ENCODE results near the gene MET.

MET gene

GRCh38 chr7:116786791-116787443 lies 114.9 kb downstream of the MET start:
- H3K9ac ChIP-seq (ENCODE audit: low read length in 5 of 5) = no peak overlapping the region
- no peak overlapping the region for H3K27ac ChIP-seq (ENCODE audit: low read depth, low read length)
- no peaks in the 10 kb centered on the region for H3K9me3 ChIP-seq (ENCODE audit: control insufficient read depth in 5 of 5, low read length in 5 of 5)
- peaks cover 0 to 14% (median 4%) of the 10 kb centered on the region in 5 donors for H3K4me1 ChIP-seq (ENCODE audit: control insufficient read depth in 5 of 5, insufficient read depth in 5 of 5, low read length in 5 of 5)
- no peak overlapping the region for H3K4me3 ChIP-seq (ENCODE audit: low read depth in 1 of 5, low read length in 5 of 5)
- no peaks in the 10 kb centered on the region for H3K36me3 ChIP-seq (ENCODE audit: control insufficient read depth in 5 of 5, insufficient read depth in 5 of 5, low read length in 5 of 5)
- no peaks in the 10 kb centered on the region for H3K27me3 ChIP-seq (ENCODE audit: control insufficient read depth in 5 of 5, insufficient read depth in 4 of 5, low read length in 5 of 5)

GRCh38 chr7:116787881-116788280 lies 115.9 kb downstream of the MET start:
- Histone ChIP-seq H3K9me3 (ENCODE audit: control insufficient read depth in 5 of 5, low read length in 5 of 5) (no peaks in the 10 kb centered on the region), H3K4me3 (ENCODE audit: low read depth in 1 of 5, low read length in 5 of 5) (no peak overlapping the region), H3K36me3 (ENCODE audit: control insufficient read depth in 5 of 5, insufficient read depth in 5 of 5, low read length in 5 of 5) (no peaks in the 10 kb centered on the region), H3K9ac (ENCODE audit: low read length in 5 of 5) (no peak overlapping the region), H3K27ac (ENCODE audit: low read depth, low read length) (no peak overlapping the region), H3K4me1 (ENCODE audit: control insufficient read depth in 5 of 5, insufficient read depth in 5 of 5, low read length in 5 of 5) (peaks cover 0 to 4% (median 0%) of the 10 kb centered on the region in 5 donors), H3K27me3 (ENCODE audit: control insufficient read depth in 5 of 5, insufficient read depth in 4 of 5, low read length in 5 of 5) (no peaks in the 10 kb centered on the region)

- H3K4me3 ChIP-seq (ENCODE audit: low read depth in 1 of 5, low read length in 5 of 5) = no peak overlapping the region
- no peak overlapping the region for H3K27ac ChIP-seq (ENCODE audit: low read depth, low read length)
Observed at GRCh38 chr7:116788572-116789197, 116.7 kb downstream of the MET start.

GRCh38 chr7:116790025-116790424 lies 118.0 kb downstream of the MET start:
- Histone ChIP-seq H3K4me3 (ENCODE audit: low read depth in 1 of 5, low read length in 5 of 5) (no peak overlapping the region), H3K4me1 (ENCODE audit: control insufficient read depth in 5 of 5, insufficient read depth in 5 of 5, low read length in 5 of 5) (peaks cover 0 to 4% (median 0%) of the 10 kb centered on the region in 5 donors), H3K27ac (ENCODE audit: low read depth, low read length) (no peak overlapping the region), H3K27me3 (ENCODE audit: control insufficient read depth in 5 of 5, insufficient read depth in 4 of 5, low read length in 5 of 5) (no peaks in the 10 kb centered on the region), H3K36me3 (ENCODE audit: control insufficient read depth in 5 of 5, insufficient read depth in 5 of 5, low read length in 5 of 5) (no peaks in the 10 kb centered on the region), H3K9me3 (ENCODE audit: control insufficient read depth in 5 of 5, low read length in 5 of 5) (no peaks in the 10 kb centered on the region), H3K9ac (ENCODE audit: low read length in 5 of 5) (no peak overlapping the region)

More at GRCh38 chr7:116788572-116789197, 116.7 kb downstream of the MET start:
- H3K9ac ChIP-seq (ENCODE audit: low read length in 5 of 5) = no peak overlapping the region
- no peaks in the 10 kb centered on the region for H3K9me3 ChIP-seq (ENCODE audit: control insufficient read depth in 5 of 5, low read length in 5 of 5)
- peaks cover 0 to 4% (median 0%) of the 10 kb centered on the region in 5 donors for H3K4me1 ChIP-seq (ENCODE audit: control insufficient read depth in 5 of 5, insufficient read depth in 5 of 5, low read length in 5 of 5)
- no peaks in the 10 kb centered on the region for H3K36me3 ChIP-seq (ENCODE audit: control insufficient read depth in 5 of 5, insufficient read depth in 5 of 5, low read length in 5 of 5)
- H3K27me3 ChIP-seq (ENCODE audit: control insufficient read depth in 5 of 5, insufficient read depth in 4 of 5, low read length in 5 of 5) = no peaks in the 10 kb centered on the region

- Histone ChIP-seq H3K4me1 (ENCODE audit: control insufficient read depth in 5 of 5, insufficient read depth in 5 of 5, low read length in 5 of 5) (peaks cover 0 to 4% (median 0%) of the 10 kb centered on the region in 5 donors), H3K9ac (ENCODE audit: low read length in 5 of 5) (no peak overlapping the region), H3K9me3 (ENCODE audit: control insufficient read depth in 5 of 5, low read length in 5 of 5) (no peaks in the 10 kb centered on the region), H3K36me3 (ENCODE audit: control insufficient read depth in 5 of 5, insufficient read depth in 5 of 5, low read length in 5 of 5) (peaks cover 0 to 3% (median 0%) of the 10 kb centered on the region in 5 donors), H3K27me3 (ENCODE audit: control insufficient read depth in 5 of 5, insufficient read depth in 4 of 5, low read length in 5 of 5) (no peaks in the 10 kb centered on the region), H3K27ac (ENCODE audit: low read depth, low read length) (no peak overlapping the region), H3K4me3 (ENCODE audit: low read depth in 1 of 5, low read length in 5 of 5) (no peak overlapping the region)
Observed at GRCh38 chr7:116792813-116793212, 120.8 kb downstream of the MET start.

- H3K9me3 ChIP-seq (ENCODE audit: control insufficient read depth in 5 of 5, low read length in 5 of 5) = no peaks in the 10 kb centered on the region
- no peaks in the 10 kb centered on the region for H3K27me3 ChIP-seq (ENCODE audit: control insufficient read depth in 5 of 5, insufficient read depth in 4 of 5, low read length in 5 of 5)
- peaks cover 0 to 3% (median 0%) of the 10 kb centered on the region in 5 donors for H3K36me3 ChIP-seq (ENCODE audit: control insufficient read depth in 5 of 5, insufficient read depth in 5 of 5, low read length in 5 of 5)
- no peak overlapping the region for H3K27ac ChIP-seq (ENCODE audit: low read depth, low read length)
- H3K9ac ChIP-seq (ENCODE audit: low read length in 5 of 5) = no peak overlapping the region
- peaks cover 0 to 5% (median 0%) of the 10 kb centered on the region in 5 donors for H3K4me1 ChIP-seq (ENCODE audit: control insufficient read depth in 5 of 5, insufficient read depth in 5 of 5, low read length in 5 of 5)
- H3K4me3 ChIP-seq (ENCODE audit: low read depth in 1 of 5, low read length in 5 of 5) = no peak overlapping the region
Observed at GRCh38 chr7:116793795-116794340, 121.9 kb downstream of the MET start.

GRCh38 chr7:116796471-116796870 lies 124.5 kb downstream of the MET start:
- Histone ChIP-seq H3K9me3 (ENCODE audit: control insufficient read depth in 5 of 5, low read length in 5 of 5) (no peaks in the 10 kb centered on the region), H3K9ac (ENCODE audit: low read length in 5 of 5) (no peak overlapping the region), H3K4me3 (ENCODE audit: low read depth in 1 of 5, low read length in 5 of 5) (no peak overlapping the region), H3K36me3 (ENCODE audit: control insufficient read depth in 5 of 5, insufficient read depth in 5 of 5, low read length in 5 of 5) (peaks cover 0 to 3% (median 0%) of the 10 kb centered on the region in 5 donors), H3K27me3 (ENCODE audit: control insufficient read depth in 5 of 5, insufficient read depth in 4 of 5, low read length in 5 of 5) (no peaks in the 10 kb centered on the region), H3K4me1 (ENCODE audit: control insufficient read depth in 5 of 5, insufficient read depth in 5 of 5, low read length in 5 of 5) (peaks cover 0 to 5% (median 0%) of the 10 kb centered on the region in 5 donors), H3K27ac (ENCODE audit: low read depth, low read length) (no peak overlapping the region)

- H3K4me1 ChIP-seq (ENCODE audit: control insufficient read depth in 5 of 5, insufficient read depth in 5 of 5, low read length in 5 of 5) = peaks cover 0 to 9% (median 6%) of the 10 kb centered on the region in 5 donors
- peaks cover 0 to 3% (median 0%) of the 10 kb centered on the region in 5 donors for H3K36me3 ChIP-seq (ENCODE audit: control insufficient read depth in 5 of 5, insufficient read depth in 5 of 5, low read length in 5 of 5)
- no peaks in the 10 kb centered on the region for H3K27me3 ChIP-seq (ENCODE audit: control insufficient read depth in 5 of 5, insufficient read depth in 4 of 5, low read length in 5 of 5)
- H3K4me3 ChIP-seq (ENCODE audit: low read depth in 1 of 5, low read length in 5 of 5) = no peak overlapping the region
- H3K9me3 ChIP-seq (ENCODE audit: control insufficient read depth in 5 of 5, low read length in 5 of 5) = no peaks in the 10 kb centered on the region
- H3K27ac ChIP-seq (ENCODE audit: low read depth, low read length) = no peak overlapping the region
- H3K9ac ChIP-seq (ENCODE audit: low read length in 5 of 5) = no peak overlapping the region
Observed at GRCh38 chr7:116797612-116798011, 125.6 kb downstream of the MET start.

- H3K9me3 ChIP-seq (ENCODE audit: control insufficient read depth in 5 of 5, low read length in 5 of 5) = no peaks in the 10 kb centered on the region
- H3K4me1 ChIP-seq (ENCODE audit: control insufficient read depth in 5 of 5, insufficient read depth in 5 of 5, low read length in 5 of 5) = peaks cover 0 to 14% (median 10%) of the 10 kb centered on the region in 5 donors
- no peak overlapping the region for H3K4me3 ChIP-seq (ENCODE audit: low read depth in 1 of 5, low read length in 5 of 5)
- peaks cover 0 to 3% (median 0%) of the 10 kb centered on the region in 5 donors for H3K36me3 ChIP-seq (ENCODE audit: control insufficient read depth in 5 of 5, insufficient read depth in 5 of 5, low read length in 5 of 5)
- H3K27me3 ChIP-seq (ENCODE audit: control insufficient read depth in 5 of 5, insufficient read depth in 4 of 5, low read length in 5 of 5) = no peaks in the 10 kb centered on the region
- H3K27ac ChIP-seq (ENCODE audit: low read depth, low read length) = no peak overlapping the region
- no peak overlapping the region for H3K9ac ChIP-seq (ENCODE audit: low read length in 5 of 5)
Observed at GRCh38 chr7:116798232-116798631, 126.2 kb downstream of the MET start.

- H3K36me3 ChIP-seq (ENCODE audit: control insufficient read depth in 5 of 5, insufficient read depth in 5 of 5, low read length in 5 of 5) = peaks cover 0 to 3% (median 0%) of the 10 kb centered on the region in 5 donors
- no peak overlapping the region for H3K9ac ChIP-seq (ENCODE audit: low read length in 5 of 5)
- no peak overlapping the region for H3K4me3 ChIP-seq (ENCODE audit: low read depth in 1 of 5, low read length in 5 of 5)
- H3K27me3 ChIP-seq (ENCODE audit: control insufficient read depth in 5 of 5, insufficient read depth in 4 of 5, low read length in 5 of 5) = no peaks in the 10 kb centered on the region
- H3K27ac ChIP-seq (ENCODE audit: low read depth, low read length) = no peak overlapping the region
- peaks cover 0 to 21% (median 16%) of the 10 kb centered on the region in 5 donors for H3K4me1 ChIP-seq (ENCODE audit: control insufficient read depth in 5 of 5, insufficient read depth in 5 of 5, low read length in 5 of 5)
- no peaks in the 10 kb centered on the region for H3K9me3 ChIP-seq (ENCODE audit: control insufficient read depth in 5 of 5, low read length in 5 of 5)
Observed at GRCh38 chr7:116799916-116800315, 127.9 kb downstream of the MET start.
